HCT116 (cell line): ENCODE results near the gene FGF14. TPM values are rescaled to one million over a fixed set of nuclear protein-coding genes. Genes with fewer than 3 reads are reported as not detected.

Experiments used
- ATAC-seq: fragments of 200-7000 bp; cut with Tn5 transposase; 2 replicates; pipeline ENCODE4 v1.9.1; 2020; ENCODE audit warnings: mild to moderate bottlenecking, moderate library complexity
- BruUV-seq: library from RNA; stranded (reverse); fragments of 400-500 nt; replicated peaks from 2 replicates; lab custom pipeline; 2021; lab: Mats Ljungman, UMichigan
- CTCF ChIA-PET: fragments of 300-600 bp; sonication (Branson Sonifier 250); formaldehyde crosslinking; loops from one replicate; lab custom pipeline; 2021; ENCODE audit warnings: antibody characterized with exemption; lab: Charles Lee
- POLR2A ChIA-PET: fragments of 300-600, 350-600 bp; sonication (Branson Sonifier 250); formaldehyde crosslinking; loops from one replicate; lab custom pipeline; 2021; ENCODE audit warnings: antibody characterized with exemption; lab: Charles Lee
- RAD21 ChIA-PET, 2 experiments: fragments of 300-600 bp; sonication (Branson Sonifier 250); formaldehyde crosslinking; loops; one replicate each; lab custom pipeline; 2023; ENCODE audit warnings: low total read pairs in 2 of 2; ENCODE audit not compliant: uncharacterized antibody in 2 of 2, unreplicated experiment in 2 of 2, low non-redundant PET in 1 of 2; lab: Charles Lee
- DNase-seq: peaks from one replicate; pipeline ENCODE4 v3.0.0-alpha.2; 2010; ENCODE audit warnings: low read depth, low spot score
- H2AFZ ChIP-seq: fragments of 200-600 bp; shearing (Covaris generic), sonication (generic); 2 replicates; pipeline ENCODE4 v1.6.1; 2017; ENCODE audit warnings: low read depth, mixed run types, mixed read lengths, antibody characterized with exemption, low read length; ENCODE audit not compliant: poor library complexity, severe bottlenecking
- H3K27ac ChIP-seq: 2 replicates; pipeline ENCODE4 v1.5.1; 2012; ENCODE audit warnings: low read depth, low read length
- H3K27me3 ChIP-seq: fragments of 200-600 bp; sonication (generic); 2 replicates; pipeline ENCODE4 v1.6.1; 2016; ENCODE audit warnings: mixed run types, low read length, mixed read lengths; ENCODE audit not compliant: insufficient read depth
- H3K36me3 ChIP-seq, 2 experiments: fragments of 200-500 bp in 1 of 2; fragments of 200-600 bp in 1 of 2; sonication (Bioruptor generic) in 1 of 2; sonication (generic) in 1 of 2; 2 replicates each; pipeline versions ENCODE4 v1.5.1 to v1.6.1; 2014 to 2016; ENCODE audit warnings: low read length in 2 of 2, inconsistent platforms in 1 of 2, mixed read lengths in 1 of 2, mixed run types in 1 of 2; ENCODE audit not compliant: insufficient read depth in 2 of 2, control insufficient read depth in 1 of 2
- H3K4me1 ChIP-seq, 2 experiments: fragments of 200-600 bp in 1 of 2; sonication (generic) in 1 of 2; 2 replicates each; pipeline versions ENCODE4 v1.5.1 to v1.6.1; 2012 to 2017; ENCODE audit warnings: low read length in 2 of 2, inconsistent platforms in 1 of 2, mild to moderate bottlenecking in 1 of 2, mixed read lengths in 1 of 2, mixed run types in 1 of 2, moderate library complexity in 1 of 2; ENCODE audit not compliant: insufficient read depth in 2 of 2, control insufficient read depth in 1 of 2
- H3K4me2 ChIP-seq: fragments of 200-600 bp; sonication (generic); 2 replicates; pipeline ENCODE4 v1.6.1; 2017; ENCODE audit warnings: mixed run types, low read length, mixed read lengths
- H3K4me3 ChIP-seq, 2 experiments: fragments of 200-600 bp in 1 of 2; sonication (generic) in 1 of 2; replicated peaks in 1 of 2; 2 replicates each; pipeline ENCODE4 v1.5.1; 2011 to 2016; ENCODE audit warnings: low read length in 2 of 2, control low read depth in 1 of 2, low read depth in 1 of 2, mild to moderate bottlenecking in 1 of 2, mixed read lengths in 1 of 2, mixed run types in 1 of 2
- H3K79me2 ChIP-seq: fragments of 200-600 bp; sonication (generic); 2 replicates; pipeline ENCODE4 v1.6.1; 2017; ENCODE audit warnings: mild to moderate bottlenecking, mixed run types, low read length, moderate library complexity, mixed read lengths; ENCODE audit not compliant: insufficient read depth
- H3K9ac ChIP-seq: fragments of 200-600 bp; sonication (generic); 2 replicates; pipeline ENCODE4 v1.6.1; 2016; ENCODE audit warnings: low read length, mixed read lengths
- H3K9me2 ChIP-seq: fragments of 200-600 bp; sonication (generic), shearing (Covaris generic); 2 replicates; pipeline ENCODE4 v1.6.1; 2017; ENCODE audit warnings: mixed run types, mild to moderate bottlenecking, moderate library complexity; ENCODE audit not compliant: insufficient read depth
- H3K9me3 ChIP-seq, 2 experiments: fragments of 200-500 bp in 1 of 2; fragments of 200-600 bp in 1 of 2; sonication (Bioruptor generic) in 1 of 2; sonication (generic) in 1 of 2; 2 replicates each; pipeline ENCODE4 v1.6.1; 2014 to 2017; ENCODE audit warnings: low read length in 2 of 2, mixed read lengths in 2 of 2, inconsistent platforms in 1 of 2, low read depth in 1 of 2, mild to moderate bottlenecking in 1 of 2, mixed run types in 1 of 2, moderate library complexity in 1 of 2; ENCODE audit not compliant: control insufficient read depth in 1 of 2, insufficient read depth in 1 of 2
- H4K20me1 ChIP-seq: fragments of 200-600 bp; sonication (generic), shearing (Covaris generic); 2 replicates; pipeline ENCODE4 v1.6.1; 2017; ENCODE audit warnings: mixed run types, mild to moderate bottlenecking, moderate library complexity; ENCODE audit not compliant: insufficient read depth
- ATF3 ChIP-seq: IDR thresholded peaks from 2 replicates; pipeline ENCODE4 v1.6.1; 2012
- CBX3 ChIP-seq: IDR thresholded peaks from 2 replicates; pipeline ENCODE4 v1.6.1; 2012; ENCODE audit warnings: low read depth
- CEBPB ChIP-seq: IDR thresholded peaks from 2 replicates; pipeline ENCODE4 v1.6.1; 2012; ENCODE audit warnings: low read depth
- CTCF ChIP-seq, 3 experiments: fragments of 200-600 bp in 1 of 3; sonication (generic) in 1 of 3; IDR thresholded peaks in 2 of 3; conservative IDR thresholded peaks in 1 of 3; 2 replicates each; pipeline ENCODE4 v1.5.1; 2012 to 2017; ENCODE audit warnings: low read depth in 2 of 3, low read length in 2 of 3, antibody characterized with exemption in 1 of 3, borderline replicate concordance in 1 of 3, control low read depth in 1 of 3, mild to moderate bottlenecking in 1 of 3, mixed read lengths in 1 of 3, mixed run types in 1 of 3, moderate library complexity in 1 of 3; ENCODE audit not compliant: insufficient read depth in 1 of 3
- EGR1 ChIP-seq: IDR thresholded peaks from 2 replicates; pipeline ENCODE4 v1.6.1; 2012; ENCODE audit warnings: low read depth
- REST ChIP-seq: IDR thresholded peaks from 2 replicates; pipeline ENCODE4 v1.6.1; 2012; ENCODE audit warnings: low read depth
- SIN3A ChIP-seq: IDR thresholded peaks from 2 replicates; pipeline ENCODE4 v1.6.1; 2012; ENCODE audit warnings: low read depth
- SP1 ChIP-seq: IDR thresholded peaks from 2 replicates; pipeline ENCODE4 v1.6.1; 2012; ENCODE audit warnings: low read depth
- TCF7L2 ChIP-seq: IDR thresholded peaks from 2 replicates; pipeline ENCODE4 v1.7.0; 2011; ENCODE audit warnings: borderline replicate concordance, inconsistent platforms; ENCODE audit not compliant: insufficient read depth, insufficient read length; ENCODE audit errors: extremely low read depth
- ZFX ChIP-seq: fragments of 450-650 bp; IDR thresholded peaks from 2 replicates; pipeline ENCODE4 v1.6.1; 2017
- intact Hi-C: fragments of 100-400 bp; cut with micrococcal nuclease; formaldehyde crosslinking; loops from 2 replicates; pipeline ENCODE4 v1.10.0; 2022
- total RNA-seq: library from RNA; stranded (reverse); gene quantifications from one replicate; pipeline ENCODE4 v1.2.1, GENCODE V29; 2021; ENCODE audit not compliant: unreplicated experiment

The FGF14 gene
- total RNA-seq, 1 experiment from 2014 or later, result not detected

- DNase-seq (no peak), ATAC-seq (no peak)
- no peaks in the 10 kb centered on the region for H3K9me2 ChIP-seq
- H3K36me3 ChIP-seq, result no peaks in the 10 kb centered on the region
- H3K79me2 ChIP-seq, result no peaks in the 10 kb centered on the region
- no peak overlapping the region for H3K4me2 ChIP-seq
- no peak overlapping the region for H3K9ac ChIP-seq
- H3K4me3 ChIP-seq, result no peak overlapping the region
- H3K4me1 ChIP-seq, result no peaks in the 10 kb centered on the region
- intact Hi-C loops, result no loop called here
- no peaks in the 10 kb centered on the region for H3K27me3 ChIP-seq
- peaks cover 0 to 11% of the 10 kb centered on the region in 2 experiments; a peak in 1 of 4 replicates for H3K9me3 ChIP-seq
- BruUV-seq, result no TSS peak
- POLR2A ChIA-PET, result no interaction called here
- no peak for TF ChIP-seq REST
- no peaks in the 10 kb centered on the region for H4K20me1 ChIP-seq
- CTCF ChIA-PET, result no interaction called here
- H2AFZ ChIP-seq, result no peak overlapping the region
- H3K27ac ChIP-seq, result no peak overlapping the region
- RAD21 ChIA-PET, result no interaction called here
Measured at GRCh38 chr13:102172406-102172805, 229.4 kb downstream of the FGF14 start.

- no TSS peak for BruUV-seq
- Histone ChIP-seq H3K9me2 (no peaks in the 10 kb centered on the region), H3K9ac (no peak overlapping the region), H3K79me2 (no peaks in the 10 kb centered on the region), H3K27me3 (no peaks in the 10 kb centered on the region), H3K4me3 (no peak overlapping the region), H3K4me1 (no peaks in the 10 kb centered on the region), H3K27ac (no peak overlapping the region), H4K20me1 (no peaks in the 10 kb centered on the region), H2AFZ (no peak overlapping the region), H3K4me2 (no peak overlapping the region), H3K36me3 (no peaks in the 10 kb centered on the region), H3K9me3 (peaks cover 0 to 11% of the 10 kb centered on the region in 2 experiments; a peak in 1 of 4 replicates)
- no peak for DNase-seq
- ATAC-seq, result no peak
- RAD21 ChIA-PET, result no interaction called here
- POLR2A ChIA-PET, result no interaction called here
- intact Hi-C loops, result no loop called here
- CTCF ChIA-PET, result no interaction called here
- TF ChIP-seq SP1 (no peak), REST (no peak), CEBPB (no peak), CBX3 (no peak), EGR1 (no peak), TCF7L2 (no peak), SIN3A (no peak), ZFX (no peak), ATF3 (no peak), CTCF (IDR thresholded peaks at IDR 0.05 in 2 of 3, conservative IDR thresholded peaks at IDR 0.05 in 1 of 3; ENCODE audit: borderline replicate concordance in 1 of 3, insufficient read depth in 1 of 3, low read depth in 2 of 3, low read length in 2 of 3) (no peak)
Measured at GRCh38 chr13:102170305-102170704, 231.5 kb downstream of the FGF14 start.
